Activated CD4-positive, alpha-beta T cell treated with anti-CD3 and anti-CD28 coated beads, Interleukin-2, amount 10 ng/mL, durations not matched to agents 7 days and 5 days (primary cell): ENCODE results near the gene TPM3. TPM values are rescaled to one million over a fixed set of nuclear protein-coding genes. Genes with fewer than 3 reads are reported as not detected.
"Not testable (repeated sequence)": the region's sequence is repeated elsewhere in the genome, so short reads cannot be mapped to it uniquely, and the experiment has no call there.

Experiments used
- CTCF ChIA-PET: fragments of 350-600 bp; sonication (Branson Sonifier 250); formaldehyde crosslinking; loops from one replicate; lab custom pipeline; 2021; ENCODE audit warnings: antibody characterized with exemption; lab: Charles Lee
- POLR2A ChIA-PET: fragments of 350-600 bp; sonication (Branson Sonifier 250); formaldehyde crosslinking; loops from one replicate; lab custom pipeline; 2021; ENCODE audit warnings: antibody characterized with exemption; lab: Charles Lee
- DNase-seq: peaks from one replicate; pipeline ENCODE4 v3.0.0-alpha.2; 2020
- H3K27ac Mint-ChIP-seq: one replicate; pipeline ENCODE4 v1.8.0; 2021; ENCODE audit warnings: mild to moderate bottlenecking, moderate library complexity, mixed read lengths
- H3K27me3 Mint-ChIP-seq: one replicate; pipeline ENCODE4 v1.8.0; 2021; ENCODE audit warnings: mixed read lengths
- H3K36me3 Mint-ChIP-seq: one replicate; pipeline ENCODE4 v1.8.0; 2021; ENCODE audit warnings: low read depth, mixed read lengths
- H3K4me1 Mint-ChIP-seq: one replicate; pipeline ENCODE4 v1.8.0; 2021; ENCODE audit warnings: mixed read lengths
- H3K4me3 Mint-ChIP-seq: one replicate; pipeline ENCODE4 v1.8.0; 2021; ENCODE audit warnings: mild to moderate bottlenecking, moderate library complexity, mixed read lengths
- H3K9me3 Mint-ChIP-seq: one replicate; pipeline ENCODE4 v1.8.0; 2021; ENCODE audit warnings: mixed read lengths
- total RNA-seq, 2 experiments: library from RNA; stranded (reverse); gene quantifications; one replicate each; pipeline ENCODE4 v1.2.3, GENCODE V29; 2021

The TPM3 gene
- 100 to 1,000 TPM; 781 to 902 TPM for total RNA-seq

- Mint-ChIP-seq H3K4me1 (peaks cover 4% of the 10 kb centered on the region), H3K27me3 (peaks cover 51% of the 10 kb centered on the region), H3K36me3 (peaks cover 2% of the 10 kb centered on the region), H3K27ac (no peak within 1 kb of the TSS), H3K4me3 (no peak within 1 kb of the TSS), H3K9me3 (no peaks in the 10 kb centered on the region)
- no peak for DNase-seq
- POLR2A ChIA-PET: no interaction called here
- CTCF ChIA-PET: interaction anchor here (0.5 to 1.6 kb wide), 6 partner anchors 8 to 163 kb away, joined by 3 to 9 read pairs (median 3); no protein-coding TSS in a partner anchor
These were observed at the start of gene TPM3 for GRCh38 chr1:154191990-154192461. TPM3 (minus strand) TSS chr1:154192100; CDS start chr1:154192018, 82 bp downstream.

GRCh38 chr1:154240294-154240833 is 48.5 kb upstream of the TPM3 start:
- H3K27me3 Mint-ChIP-seq: no peaks in the 10 kb centered on the region
- DNase-seq: no peak
- H3K4me3 Mint-ChIP-seq: no peak overlapping the region
- H3K36me3 Mint-ChIP-seq: peaks cover 75% of the 10 kb centered on the region
- peaks cover 27% of the 10 kb centered on the region for H3K4me1 Mint-ChIP-seq
- no peaks in the 10 kb centered on the region for H3K9me3 Mint-ChIP-seq
- CTCF ChIA-PET: interaction anchor here (1.2 kb wide), 1 partner anchor 24 kb away, joined by 3 read pairs; no protein-coding TSS in a partner anchor
- no peak overlapping the region for H3K27ac Mint-ChIP-seq
- POLR2A ChIA-PET: no interaction called here

GRCh38 chr1:154239491-154239890 is 47.6 kb upstream of the TPM3 start:
- Mint-ChIP-seq H3K4me1 (peaks cover 27% of the 10 kb centered on the region), H3K4me3 (no peak overlapping the region), H3K27me3 (no peaks in the 10 kb centered on the region), H3K36me3 (peaks cover 78% of the 10 kb centered on the region), H3K9me3 (no peaks in the 10 kb centered on the region), H3K27ac (no peak overlapping the region)
- POLR2A ChIA-PET: no interaction called here
- no peak for DNase-seq
- CTCF ChIA-PET: no interaction called here

DNA sequence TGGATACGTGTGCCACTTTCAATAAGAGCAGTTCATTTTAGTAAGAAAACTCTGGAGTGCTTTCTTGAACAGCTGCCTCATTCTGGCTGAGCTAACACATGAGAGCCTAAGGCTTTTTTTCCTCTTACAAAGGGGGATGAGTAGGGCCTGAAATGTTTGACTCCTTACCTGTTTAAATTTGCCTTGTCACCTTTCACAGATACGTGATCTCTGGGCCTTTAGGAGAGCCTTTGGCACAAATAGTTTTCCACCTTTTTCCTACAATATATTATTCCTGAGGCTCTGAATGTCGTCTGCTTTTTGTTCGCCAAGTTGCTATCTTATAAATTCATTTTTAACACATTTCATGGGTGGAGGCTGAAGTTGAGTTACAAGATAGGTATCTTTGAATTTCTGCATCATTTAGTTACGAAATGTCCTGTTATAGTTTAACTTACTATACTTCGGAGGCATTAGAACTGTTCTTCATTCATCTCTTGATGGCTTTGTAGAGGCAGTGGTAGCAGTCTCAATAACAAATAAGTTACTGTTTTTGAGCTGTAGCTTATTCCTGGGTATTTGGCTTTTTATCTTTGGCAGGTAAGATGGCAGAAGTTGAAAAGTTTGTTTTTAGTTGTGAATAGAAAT is 46.1 kb upstream of the TPM3 start:
- Mint-ChIP-seq H3K4me1 (peaks cover 27% of the 10 kb centered on the region), H3K4me3 (no peak overlapping the region), H3K36me3 (peaks cover 68% of the 10 kb centered on the region), H3K27me3 (no peaks in the 10 kb centered on the region), H3K27ac (no peak overlapping the region), H3K9me3 (no peaks in the 10 kb centered on the region)
- CTCF ChIA-PET: interaction anchor here (0.6 to 2.0 kb wide), 5 partner anchors 8 to 95 kb away, joined by 3 to 4 read pairs (median 3); no protein-coding TSS in a partner anchor
- POLR2A ChIA-PET: no interaction called here
- DNase-seq: no peak

GRCh38 chr1:154237435-154237834 is 45.5 kb upstream of the TPM3 start:
- Mint-ChIP-seq H3K27ac (no peak overlapping the region), H3K4me3 (no peak overlapping the region), H3K27me3 (no peaks in the 10 kb centered on the region), H3K9me3 (no peaks in the 10 kb centered on the region), H3K4me1 (peaks cover 27% of the 10 kb centered on the region), H3K36me3 (peaks cover 64% of the 10 kb centered on the region)
- POLR2A ChIA-PET: no interaction called here
- DNase-seq: no peak
- CTCF ChIA-PET: interaction anchor here (1.0 to 2.0 kb wide), 2 partner anchors 12 to 23 kb away, joined by 3 to 4 read pairs; no protein-coding TSS in a partner anchor

DNA sequence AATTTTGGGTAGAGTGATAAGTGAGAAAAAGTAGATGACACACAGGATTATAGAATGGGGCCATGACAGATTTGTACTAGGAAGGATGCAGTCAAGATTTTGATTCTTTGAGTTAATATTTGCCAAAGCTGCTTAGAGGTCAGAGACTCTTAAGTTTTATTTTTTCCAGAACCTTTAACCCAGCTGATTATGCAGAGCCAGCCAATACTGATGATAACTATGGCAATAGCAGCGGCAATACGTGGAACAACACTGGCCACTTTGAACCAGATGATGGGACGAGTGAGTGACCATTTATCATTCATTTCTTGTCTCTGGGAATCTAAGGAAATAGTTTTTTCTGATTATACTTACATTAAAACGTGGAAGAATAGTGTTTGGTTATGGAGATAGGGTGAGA is 45.0 kb upstream of the TPM3 start:
- ChIA-PET CTCF (interaction anchor here (2.0 kb wide), 1 partner anchor 23 kb away, joined by 4 read pairs; no protein-coding TSS in a partner anchor), POLR2A (no interaction called here)
- H3K4me1 Mint-ChIP-seq: peaks cover 22% of the 10 kb centered on the region
- H3K4me3 Mint-ChIP-seq: no peak overlapping the region
- no peak for DNase-seq
- no peaks in the 10 kb centered on the region for H3K27me3 Mint-ChIP-seq
- H3K36me3 Mint-ChIP-seq: peaks cover 62% of the 10 kb centered on the region
- H3K9me3 Mint-ChIP-seq: no peaks in the 10 kb centered on the region
- no peak overlapping the region for H3K27ac Mint-ChIP-seq

- H3K4me1 Mint-ChIP-seq, H3K4me3 Mint-ChIP-seq, H3K9me3 Mint-ChIP-seq, H3K27ac Mint-ChIP-seq, H3K27me3 Mint-ChIP-seq, DNase-seq: not testable (repeated sequence)
- ChIA-PET CTCF (interaction anchor here (1.1 kb wide), 1 partner anchor 96 kb away, joined by 4 read pairs; no protein-coding TSS in a partner anchor), POLR2A (interaction anchor here (0.6 kb wide), 1 partner anchor 270 kb away, joined by 13 read pairs; no protein-coding TSS in a partner anchor)
- H3K36me3 Mint-ChIP-seq: peaks cover 66% of the 10 kb centered on the region
These were observed 41.2 kb upstream of the TPM3 start for GRCh38 chr1:154233127-154233526.

- POLR2A ChIA-PET, H3K4me1 Mint-ChIP-seq, H3K27me3 Mint-ChIP-seq, H3K9me3 Mint-ChIP-seq, DNase-seq, H3K27ac Mint-ChIP-seq, H3K4me3 Mint-ChIP-seq: not testable (repeated sequence)
- H3K36me3 Mint-ChIP-seq: peaks cover 65% of the 10 kb centered on the region
- CTCF ChIA-PET: interaction anchor here (0.6 to 1.6 kb wide), 3 partner anchors 35 to 234 kb away, joined by 3 to 4 read pairs (median 3); no protein-coding TSS in a partner anchor
These were observed 39.2 kb upstream of the TPM3 start for GRCh38 chr1:154231112-154231511.

DNA sequence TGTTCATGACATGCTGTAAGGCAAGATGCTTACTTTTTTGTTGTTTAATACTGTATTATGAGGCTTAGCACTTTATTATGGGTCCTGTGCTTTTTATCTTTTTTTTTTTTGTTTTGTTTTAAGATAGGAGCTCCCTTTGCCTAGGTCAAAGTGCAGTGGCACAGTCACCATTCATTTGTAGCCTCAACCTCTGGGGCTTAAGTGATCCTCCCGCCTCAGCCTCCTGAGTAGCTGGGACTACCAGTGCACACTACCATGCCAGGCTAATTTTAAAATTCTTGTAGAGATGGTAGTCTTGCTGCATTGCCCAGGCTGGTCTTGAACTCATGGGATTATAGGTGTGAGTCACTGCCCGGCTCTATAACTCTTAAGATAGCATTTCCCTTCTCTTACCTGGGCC is 33.5 kb upstream of the TPM3 start:
- peaks cover 2% of the 10 kb centered on the region for H3K9me3 Mint-ChIP-seq
- H3K27ac Mint-ChIP-seq: no peak overlapping the region
- H3K36me3 Mint-ChIP-seq: peaks cover 68% of the 10 kb centered on the region
- peaks cover 48% of the 10 kb centered on the region for H3K4me1 Mint-ChIP-seq
- DNase-seq: no peak
- H3K27me3 Mint-ChIP-seq: no peaks in the 10 kb centered on the region
- no peak overlapping the region for H3K4me3 Mint-ChIP-seq
- CTCF ChIA-PET: interaction anchor here (0.5 to 2.4 kb wide), 4 partner anchors 10 to 68 kb away, joined by 3 to 7 read pairs (median 4); no protein-coding TSS in a partner anchor
- POLR2A ChIA-PET: interaction anchor here (0.6 kb wide), 1 partner anchor 16 kb away, joined by 7 read pairs; no protein-coding TSS in a partner anchor

DNA sequence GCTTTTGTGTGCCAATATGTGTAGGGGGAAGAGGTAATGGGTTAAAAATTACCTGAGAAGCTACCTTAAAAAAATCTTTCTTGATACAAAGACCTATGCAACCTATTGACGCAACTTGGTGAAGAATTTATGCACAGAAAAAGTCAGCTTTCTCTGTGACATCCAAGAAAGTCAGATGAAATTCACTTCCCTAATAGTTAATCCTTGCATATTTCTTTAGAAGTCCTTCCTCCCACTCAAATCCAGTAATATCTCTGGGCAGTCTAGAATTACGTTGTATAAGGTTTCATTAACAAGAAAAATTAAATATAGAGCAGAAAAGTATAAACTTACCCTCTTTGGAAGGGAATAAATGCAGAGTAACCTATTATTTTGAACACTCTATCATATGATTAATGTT is 31.7 kb upstream of the TPM3 start:
- CTCF ChIA-PET: no interaction called here
- POLR2A ChIA-PET: no interaction called here
- no peak overlapping the region for H3K4me3 Mint-ChIP-seq
- H3K4me1 Mint-ChIP-seq: peaks cover 57% of the 10 kb centered on the region
- H3K36me3 Mint-ChIP-seq: peaks cover 72% of the 10 kb centered on the region
- H3K27ac Mint-ChIP-seq: peak overlapping the region; percentile 70
- no peaks in the 10 kb centered on the region for H3K27me3 Mint-ChIP-seq
- no peak for DNase-seq
- peaks cover 2% of the 10 kb centered on the region for H3K9me3 Mint-ChIP-seq

- ChIA-PET CTCF (interaction anchor here (1.8 kb wide), 1 partner anchor 49 kb away, joined by 6 read pairs; no protein-coding TSS in a partner anchor), POLR2A (no interaction called here)
- Mint-ChIP-seq H3K4me1 (peaks cover 64% of the 10 kb centered on the region), H3K36me3 (peaks cover 72% of the 10 kb centered on the region), H3K9me3 (peaks cover 2% of the 10 kb centered on the region), H3K27ac (peak overlapping the region; percentile 70), H3K27me3 (no peaks in the 10 kb centered on the region), H3K4me3 (peak overlapping the region; percentile 94)
- DNase-seq: no peak
These were observed 31.0 kb upstream of the TPM3 start for GRCh38 chr1:154222918-154223317.

- peaks cover 66% of the 10 kb centered on the region for H3K4me1 Mint-ChIP-seq
- peaks cover 2% of the 10 kb centered on the region for H3K9me3 Mint-ChIP-seq
These were observed 30.6 kb upstream of the TPM3 start for GRCh38 chr1:154222518-154222917.

More at GRCh38 chr1:154222518-154222917, 30.6 kb upstream of the TPM3 start:
- CTCF ChIA-PET: interaction anchor here (1.8 kb wide), 1 partner anchor 49 kb away, joined by 6 read pairs; no protein-coding TSS in a partner anchor
- H3K27ac Mint-ChIP-seq: peak overlapping the region; percentile 95
- DNase-seq: no peak
- peaks cover 73% of the 10 kb centered on the region for H3K36me3 Mint-ChIP-seq
- H3K4me3 Mint-ChIP-seq: peak overlapping the region; percentile 94
- H3K27me3 Mint-ChIP-seq: no peaks in the 10 kb centered on the region
- POLR2A ChIA-PET: no interaction called here
